K562 (cell line): Measurements from ENCODE around the gene RPL35. TPM values are rescaled to one million over a fixed set of nuclear protein-coding genes. Genes with fewer than 3 reads are reported as not detected.

Source experiments
- ATAC-seq: fragments of 200-7000 bp; cut with Tn5 transposase; 3 replicates; pipeline ENCODE4 v1.9.1; 2020; ENCODE audit warnings: moderate library complexity
- BruUV-seq: library from RNA; stranded (reverse); fragments of 400-500 nt; replicated peaks from 2 replicates; lab custom pipeline; 2021; lab: Mats Ljungman, UMichigan
- CTCF ChIA-PET: fragments of 300-600 bp; formaldehyde crosslinking; extraction: SDS; loops from one replicate; lab custom pipeline; 2021; ENCODE audit warnings: low intra/inter-chr PET ratio; lab: Yijun Ruan, JAX
- POLR2A ChIA-PET: fragments of 300-600, 350-650 bp; sonication (Branson Sonifier 250); formaldehyde crosslinking; extraction: SDS; loops from one replicate; lab custom pipeline; 2021; ENCODE audit warnings: antibody characterized with exemption, inconsistent platforms; lab: Yijun Ruan, JAX
- DNase-seq, 4 experiments: peaks; one replicate each; pipeline versions ENCODE4 v3.0.0 to v3.0.0-alpha.2; 2011 to 2018; ENCODE audit warnings: low spot score in 3 of 4, mixed read lengths in 3 of 4; ENCODE audit errors: extremely low read depth in 1 of 4
- FAIRE-seq: peaks from 2 replicates; lab custom pipeline; 2011; peaks lifted over from hg19 to GRCh38; lab: Jason Lieb, UNC
- H2AFZ ChIP-seq: 2 replicates; pipeline ENCODE4 v1.6.0; 2011; ENCODE audit warnings: low read depth, low read length, control low read depth, inconsistent platforms
- H3K27ac ChIP-seq: fragments of 200-600 bp; 3 replicates; pipeline ENCODE4 v1.8.0; 2011; ENCODE audit warnings: low read depth, mild to moderate bottlenecking, control low read depth, inconsistent platforms, low read length, moderate library complexity, mixed read lengths; ENCODE audit errors: extremely low read depth
- H3K27me3 ChIP-seq, 2 experiments: fragments of 300-600 bp in 1 of 2; 2 replicates in 1 of 2; 3 replicates in 1 of 2; pipeline versions ENCODE4 v1.6.0 to v1.8.0; 2011; ENCODE audit warnings: inconsistent platforms in 2 of 2, low read length in 2 of 2, mild to moderate bottlenecking in 1 of 2, mixed read lengths in 1 of 2, moderate library complexity in 1 of 2; ENCODE audit not compliant: control insufficient read depth in 2 of 2, insufficient read depth in 2 of 2
- H3K36me3 ChIP-seq: fragments of 300-600 bp; 3 replicates; pipeline ENCODE4 v1.8.0; 2011; ENCODE audit warnings: mild to moderate bottlenecking, low read length, inconsistent platforms; ENCODE audit not compliant: control insufficient read depth, insufficient read depth
- H3K4me1 ChIP-seq, 2 experiments: fragments of 200-600 bp in 1 of 2; replicated peaks in 1 of 2; 2 replicates in 1 of 2; 3 replicates in 1 of 2; pipeline versions ENCODE4 v1.5.1 to v1.8.0; 2011; ENCODE audit warnings: inconsistent platforms in 2 of 2, low read length in 2 of 2, mild to moderate bottlenecking in 1 of 2, mixed read lengths in 1 of 2, moderate library complexity in 1 of 2; ENCODE audit not compliant: control insufficient read depth in 2 of 2, insufficient read depth in 2 of 2
- H3K4me2 ChIP-seq: 2 replicates; pipeline ENCODE4 v1.6.1; 2011; ENCODE audit warnings: low read length, control low read depth, inconsistent platforms, mixed read lengths; ENCODE audit not compliant: insufficient read depth
- H3K4me3 ChIP-seq: fragments of 200-600 bp; sonication (generic), shearing (Covaris generic); 2 replicates; pipeline ENCODE4 v1.5.1; 2016; ENCODE audit warnings: control low read depth, inconsistent platforms
- H3K79me2 ChIP-seq: fragments of 200-600 bp; 3 replicates; pipeline ENCODE4 v1.8.0; 2011; ENCODE audit warnings: low read length, inconsistent platforms; ENCODE audit not compliant: control insufficient read depth, insufficient read depth
- H3K9ac ChIP-seq, 2 experiments: 2 replicates each; pipeline versions ENCODE4 v1.6.0 to v1.6.1; 2011; ENCODE audit warnings: low read depth in 2 of 2, low read length in 2 of 2, control low read depth in 1 of 2, inconsistent platforms in 1 of 2, mild to moderate bottlenecking in 1 of 2, mixed read lengths in 1 of 2; ENCODE audit not compliant: insufficient read depth in 1 of 2
- H3K9me1 ChIP-seq: one replicate; pipeline ENCODE4 v1.6.0; 2011; ENCODE audit warnings: inconsistent platforms, mild to moderate bottlenecking, low read length, moderate library complexity; ENCODE audit not compliant: control insufficient read depth, insufficient read depth
- H3K9me3 ChIP-seq: replicated peaks from 2 replicates; pipeline ENCODE4 v1.5.1; 2011; ENCODE audit warnings: low read depth, low read length, inconsistent platforms; ENCODE audit not compliant: control insufficient read depth, insufficient read depth
- H4K20me1 ChIP-seq: replicated peaks from 2 replicates; pipeline ENCODE4 v1.6.1; 2011; ENCODE audit warnings: low read length, inconsistent platforms, mixed read lengths; ENCODE audit not compliant: control insufficient read depth, insufficient read depth
- CCNT2 ChIP-seq: IDR thresholded peaks from 2 replicates; pipeline ENCODE4 v1.6.1; 2011; ENCODE audit warnings: borderline replicate concordance, low read depth, mild to moderate bottlenecking, moderate library complexity, mixed read lengths, low read length; ENCODE audit not compliant: insufficient read length; ENCODE audit errors: extremely low read depth
- FOXK2 ChIP-seq, 2 experiments: fragments of 450-650 bp; IDR thresholded peaks in 1 of 2; conservative IDR thresholded peaks in 1 of 2; 2 replicates each; pipeline ENCODE4 v1.6.1; 2016; ENCODE audit warnings: low read depth in 2 of 2, mild to moderate bottlenecking in 1 of 2
- HDAC2 ChIP-seq: fragments of 450-650 bp; IDR thresholded peaks from 2 replicates; pipeline ENCODE4 v1.6.1; 2016; ENCODE audit warnings: mild to moderate bottlenecking
- KLF13 ChIP-seq: fragments of 450-650 bp; IDR thresholded peaks from 2 replicates; pipeline ENCODE4 v1.6.1; 2016; ENCODE audit warnings: missing genetic modification characterization, low read depth, mild to moderate bottlenecking, missing compliant biosample characterization, moderate library complexity, borderline replicate concordance
- MECOM ChIP-seq: fragments of 250-450 bp; sonication (Bioruptor Pico); IDR thresholded peaks from 2 replicates; pipeline ENCODE4 v1.8.0; 2022; ENCODE audit warnings: inconsistent platforms
- NFIX ChIP-seq: fragments of 250-450 bp; sonication (Bioruptor Pico); IDR thresholded peaks from 2 replicates; pipeline ENCODE4 v1.4.0; 2020; ENCODE audit warnings: low read depth, mild to moderate bottlenecking, moderate library complexity
- RBBP5 ChIP-seq: fragments of 200-600 bp; sonication (generic); IDR thresholded peaks from 2 replicates; pipeline ENCODE4 v1.6.1; 2012; ENCODE audit warnings: borderline replicate concordance, mild to moderate bottlenecking, low read length, control low read depth, inconsistent platforms; ENCODE audit not compliant: insufficient read depth, poor library complexity, severe bottlenecking
- ZFPM2 ChIP-seq: fragments of 250-450 bp; sonication (Bioruptor Pico); IDR thresholded peaks from 2 replicates; pipeline ENCODE4 v1.5.1; 2022; ENCODE audit warnings: mild to moderate bottlenecking
- WGBS: fragments of 100-300 bp; shearing (Covaris generic); methylation state at CpG from one replicate; pipeline ENCODE4 v1.1.6; 2016; ENCODE audit warnings: low coverage, mixed read lengths; ENCODE audit not compliant: insufficient coverage; ENCODE audit errors: missing lambda C conversion rate; 5-methylcytosine and 5-hydroxymethylcytosine counted together
- in situ Hi-C: fragments of 300-500 bp; cut with MboI; formaldehyde crosslinking; loops from 4 replicates; pipeline ENCODE4 v1.15.0; 2018; ENCODE audit warnings: inconsistent platforms, mixed read lengths
- intact Hi-C: fragments of 100-400 bp; cut with micrococcal nuclease; formaldehyde crosslinking; loops from 2 replicates; pipeline ENCODE4 v1.14.2; 2022
- polyA plus RNA-seq, 8 experiments: library from polyadenylated mRNA; depleted of rRNA in 4 of 8; stranded (reverse) in 5 of 8; unstranded in 3 of 8; fragments of >200 nt; fragmentation: Nextera tagmentation in 2 of 8; fragmentation: Illumina TruSeq in 1 of 8; extraction: Ambion mirVana in 2 of 8; extraction: Trizol in 1 of 8; gene quantifications; 2 replicates each; pipeline versions ENCODE4 v1.2.1 to v1.2.3, GENCODE V29; 2011 to 2014; ENCODE audit warnings: inconsistent platforms in 1 of 8, missing spikeins in 1 of 8
- total RNA-seq, 7 experiments: library from RNA; depleted of rRNA in 6 of 7; stranded (reverse); fragments of >200 nt in 6 of 7; fragmentation: Illumina TruSeq in 2 of 7; extraction: Trizol in 2 of 7; gene quantifications; 2 replicates each; pipeline versions ENCODE4 v1.2.1 to v1.2.3, GENCODE V29; 2011 to 2021; ENCODE audit warnings: low replicate concordance in 1 of 7
- TF ChIP-seq, protein P1 (sequence below): IDR thresholded peaks from 2 replicates; pipeline ENCODE4 v1.6.1; 2012; ENCODE audit warnings: low read depth, low read length, improper control_type of control experiment, borderline replicate concordance
- TF ChIP-seq, protein P2 (sequence below): fragments of 450-650 bp; IDR thresholded peaks from 2 replicates; pipeline ENCODE4 v1.6.1; 2016; ENCODE audit warnings: mild to moderate bottlenecking, moderate library complexity

RPL35 gene
- total and polyA plus RNA-seq, 9 of the 15 experiments (the other 6 are each of a cell fraction or from before 2014, with no cell fraction given), result 1,755 to 5,101 (median 3,405) TPM

DNA sequence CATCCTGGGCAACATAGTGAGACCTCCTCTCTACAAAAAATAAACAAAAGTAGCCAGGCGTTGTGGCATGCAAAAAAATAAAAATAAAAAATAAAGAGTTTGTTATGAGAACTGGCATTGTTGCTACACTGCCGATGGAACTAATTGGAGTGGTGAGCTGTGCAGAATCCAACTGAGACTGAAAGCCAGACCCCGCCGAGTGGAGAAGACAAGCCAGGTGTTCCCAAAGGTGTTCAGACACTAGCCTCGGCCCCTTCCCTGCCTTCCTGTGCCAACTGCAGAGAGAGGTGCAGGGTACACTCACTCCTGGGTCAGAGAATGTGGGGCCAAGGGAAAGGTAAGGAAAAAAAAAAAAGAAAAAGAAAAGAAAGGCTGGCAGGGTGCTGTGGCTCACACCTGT is 46.2 kb downstream of the RPL35 start:
- BruUV-seq, result no TSS peak
- FAIRE-seq, result no peak
- in situ Hi-C loops, result no loop called here
- Histone ChIP-seq H3K27me3 (no peaks in the 10 kb centered on the region), H3K9ac (no peak overlapping the region), H3K4me1 (peaks cover 13 to 15% of the 10 kb centered on the region in 2 experiments), H4K20me1 (no peaks in the 10 kb centered on the region), H3K9me1 (no peaks in the 10 kb centered on the region), H3K4me3 (no peak overlapping the region), H3K79me2 (no peaks in the 10 kb centered on the region), H2AFZ (no peak overlapping the region), H3K4me2 (no peak overlapping the region), H3K36me3 (no peaks in the 10 kb centered on the region), H3K9me3 (no peaks in the 10 kb centered on the region), H3K27ac (no peak overlapping the region)
- intact Hi-C loops, result no loop called here
- CTCF ChIA-PET, result no interaction called here
- POLR2A ChIA-PET, result no interaction called here
- 35% methylated on average over 5 of the region's 5 CpGs for WGBS
- ATAC-seq, result no peak
- no peak for DNase-seq
- TF ChIP-seq NFIX, result no peak
- no peak for TF ChIP-seq FOXK2 (conservative IDR thresholded peaks at IDR 0.05 in 1 of 2, IDR thresholded peaks at IDR 0.05 in 1 of 2; ENCODE audit: low read depth in 2 of 2)
- TF ChIP-seq, protein P1, sequence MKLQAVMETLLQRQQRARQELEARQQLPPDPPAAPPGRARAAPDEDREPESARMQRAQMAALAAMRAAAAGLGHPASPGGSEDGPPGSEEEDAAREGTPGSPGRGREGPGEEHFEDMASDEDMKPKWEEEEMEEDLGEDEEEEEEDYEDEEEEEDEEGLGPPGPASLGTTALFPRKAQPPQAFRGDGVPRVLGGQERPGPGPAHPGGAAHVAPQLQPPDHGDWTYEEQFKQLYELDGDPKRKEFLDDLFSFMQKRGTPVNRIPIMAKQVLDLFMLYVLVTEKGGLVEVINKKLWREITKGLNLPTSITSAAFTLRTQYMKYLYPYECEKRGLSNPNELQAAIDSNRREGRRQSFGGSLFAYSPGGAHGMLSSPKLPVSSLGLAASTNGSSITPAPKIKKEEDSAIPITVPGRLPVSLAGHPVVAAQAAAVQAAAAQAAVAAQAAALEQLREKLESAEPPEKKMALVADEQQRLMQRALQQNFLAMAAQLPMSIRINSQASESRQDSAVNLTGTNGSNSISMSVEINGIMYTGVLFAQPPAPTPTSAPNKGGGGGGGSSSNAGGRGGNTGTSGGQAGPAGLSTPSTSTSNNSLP, result no peak
- no peak for TF ChIP-seq RBBP5
- no peak for TF ChIP-seq HDAC2
- TF ChIP-seq CCNT2, result no peak
- no peak for TF ChIP-seq KLF13 (tag)
- no peak for TF ChIP-seq MECOM (CRISPR knock-in tag)
- TF ChIP-seq ZFPM2 (CRISPR knock-in tag), result no peak
- TF ChIP-seq, protein P2, sequence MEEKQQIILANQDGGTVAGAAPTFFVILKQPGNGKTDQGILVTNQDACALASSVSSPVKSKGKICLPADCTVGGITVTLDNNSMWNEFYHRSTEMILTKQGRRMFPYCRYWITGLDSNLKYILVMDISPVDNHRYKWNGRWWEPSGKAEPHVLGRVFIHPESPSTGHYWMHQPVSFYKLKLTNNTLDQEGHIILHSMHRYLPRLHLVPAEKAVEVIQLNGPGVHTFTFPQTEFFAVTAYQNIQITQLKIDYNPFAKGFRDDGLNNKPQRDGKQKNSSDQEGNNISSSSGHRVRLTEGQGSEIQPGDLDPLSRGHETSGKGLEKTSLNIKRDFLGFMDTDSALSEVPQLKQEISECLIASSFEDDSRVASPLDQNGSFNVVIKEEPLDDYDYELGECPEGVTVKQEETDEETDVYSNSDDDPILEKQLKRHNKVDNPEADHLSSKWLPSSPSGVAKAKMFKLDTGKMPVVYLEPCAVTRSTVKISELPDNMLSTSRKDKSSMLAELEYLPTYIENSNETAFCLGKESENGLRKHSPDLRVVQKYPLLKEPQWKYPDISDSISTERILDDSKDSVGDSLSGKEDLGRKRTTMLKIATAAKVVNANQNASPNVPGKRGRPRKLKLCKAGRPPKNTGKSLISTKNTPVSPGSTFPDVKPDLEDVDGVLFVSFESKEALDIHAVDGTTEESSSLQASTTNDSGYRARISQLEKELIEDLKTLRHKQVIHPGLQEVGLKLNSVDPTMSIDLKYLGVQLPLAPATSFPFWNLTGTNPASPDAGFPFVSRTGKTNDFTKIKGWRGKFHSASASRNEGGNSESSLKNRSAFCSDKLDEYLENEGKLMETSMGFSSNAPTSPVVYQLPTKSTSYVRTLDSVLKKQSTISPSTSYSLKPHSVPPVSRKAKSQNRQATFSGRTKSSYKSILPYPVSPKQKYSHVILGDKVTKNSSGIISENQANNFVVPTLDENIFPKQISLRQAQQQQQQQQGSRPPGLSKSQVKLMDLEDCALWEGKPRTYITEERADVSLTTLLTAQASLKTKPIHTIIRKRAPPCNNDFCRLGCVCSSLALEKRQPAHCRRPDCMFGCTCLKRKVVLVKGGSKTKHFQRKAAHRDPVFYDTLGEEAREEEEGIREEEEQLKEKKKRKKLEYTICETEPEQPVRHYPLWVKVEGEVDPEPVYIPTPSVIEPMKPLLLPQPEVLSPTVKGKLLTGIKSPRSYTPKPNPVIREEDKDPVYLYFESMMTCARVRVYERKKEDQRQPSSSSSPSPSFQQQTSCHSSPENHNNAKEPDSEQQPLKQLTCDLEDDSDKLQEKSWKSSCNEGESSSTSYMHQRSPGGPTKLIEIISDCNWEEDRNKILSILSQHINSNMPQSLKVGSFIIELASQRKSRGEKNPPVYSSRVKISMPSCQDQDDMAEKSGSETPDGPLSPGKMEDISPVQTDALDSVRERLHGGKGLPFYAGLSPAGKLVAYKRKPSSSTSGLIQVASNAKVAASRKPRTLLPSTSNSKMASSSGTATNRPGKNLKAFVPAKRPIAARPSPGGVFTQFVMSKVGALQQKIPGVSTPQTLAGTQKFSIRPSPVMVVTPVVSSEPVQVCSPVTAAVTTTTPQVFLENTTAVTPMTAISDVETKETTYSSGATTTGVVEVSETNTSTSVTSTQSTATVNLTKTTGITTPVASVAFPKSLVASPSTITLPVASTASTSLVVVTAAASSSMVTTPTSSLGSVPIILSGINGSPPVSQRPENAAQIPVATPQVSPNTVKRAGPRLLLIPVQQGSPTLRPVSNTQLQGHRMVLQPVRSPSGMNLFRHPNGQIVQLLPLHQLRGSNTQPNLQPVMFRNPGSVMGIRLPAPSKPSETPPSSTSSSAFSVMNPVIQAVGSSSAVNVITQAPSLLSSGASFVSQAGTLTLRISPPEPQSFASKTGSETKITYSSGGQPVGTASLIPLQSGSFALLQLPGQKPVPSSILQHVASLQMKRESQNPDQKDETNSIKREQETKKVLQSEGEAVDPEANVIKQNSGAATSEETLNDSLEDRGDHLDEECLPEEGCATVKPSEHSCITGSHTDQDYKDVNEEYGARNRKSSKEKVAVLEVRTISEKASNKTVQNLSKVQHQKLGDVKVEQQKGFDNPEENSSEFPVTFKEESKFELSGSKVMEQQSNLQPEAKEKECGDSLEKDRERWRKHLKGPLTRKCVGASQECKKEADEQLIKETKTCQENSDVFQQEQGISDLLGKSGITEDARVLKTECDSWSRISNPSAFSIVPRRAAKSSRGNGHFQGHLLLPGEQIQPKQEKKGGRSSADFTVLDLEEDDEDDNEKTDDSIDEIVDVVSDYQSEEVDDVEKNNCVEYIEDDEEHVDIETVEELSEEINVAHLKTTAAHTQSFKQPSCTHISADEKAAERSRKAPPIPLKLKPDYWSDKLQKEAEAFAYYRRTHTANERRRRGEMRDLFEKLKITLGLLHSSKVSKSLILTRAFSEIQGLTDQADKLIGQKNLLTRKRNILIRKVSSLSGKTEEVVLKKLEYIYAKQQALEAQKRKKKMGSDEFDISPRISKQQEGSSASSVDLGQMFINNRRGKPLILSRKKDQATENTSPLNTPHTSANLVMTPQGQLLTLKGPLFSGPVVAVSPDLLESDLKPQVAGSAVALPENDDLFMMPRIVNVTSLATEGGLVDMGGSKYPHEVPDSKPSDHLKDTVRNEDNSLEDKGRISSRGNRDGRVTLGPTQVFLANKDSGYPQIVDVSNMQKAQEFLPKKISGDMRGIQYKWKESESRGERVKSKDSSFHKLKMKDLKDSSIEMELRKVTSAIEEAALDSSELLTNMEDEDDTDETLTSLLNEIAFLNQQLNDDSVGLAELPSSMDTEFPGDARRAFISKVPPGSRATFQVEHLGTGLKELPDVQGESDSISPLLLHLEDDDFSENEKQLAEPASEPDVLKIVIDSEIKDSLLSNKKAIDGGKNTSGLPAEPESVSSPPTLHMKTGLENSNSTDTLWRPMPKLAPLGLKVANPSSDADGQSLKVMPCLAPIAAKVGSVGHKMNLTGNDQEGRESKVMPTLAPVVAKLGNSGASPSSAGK, result no peak
